SU-DHL-6 (cell line): ENCODE results near the gene CAMSAP1.

Experiments used
- H2AFZ ChIP-seq: fragments of 200-600 bp; sonication (generic); 2 replicates; pipeline ENCODE4 v1.6.1; 2014; ENCODE audit warnings: low read depth, mild to moderate bottlenecking, moderate library complexity, mixed read lengths, antibody characterized with exemption, low read length; ENCODE audit not compliant: severe bottlenecking
- H3F3A ChIP-seq: fragments of 200-600 bp; shearing (Covaris generic); 2 replicates; pipeline ENCODE4 v1.6.0; 2016; ENCODE audit warnings: antibody characterized with exemption, mild to moderate bottlenecking; ENCODE audit not compliant: insufficient read depth
- H3K27ac ChIP-seq: fragments of 200-600 bp; sonication (generic); 2 replicates; pipeline ENCODE4 v1.5.1; 2016; ENCODE audit warnings: low read depth, mild to moderate bottlenecking, low read length, moderate library complexity, mixed read lengths
- H3K27me3 ChIP-seq: fragments of 200-600 bp; sonication (generic), shearing (Covaris generic); 2 replicates; pipeline ENCODE4 v1.6.0; 2014; ENCODE audit warnings: mild to moderate bottlenecking, low read length
- H3K36me3 ChIP-seq: fragments of 200-600 bp; sonication (generic); 2 replicates; pipeline ENCODE4 v1.6.1; 2014; ENCODE audit warnings: mild to moderate bottlenecking, low read length, mixed read lengths
- H3K4me2 ChIP-seq: fragments of 300-600, 200-600 bp; shearing (Covaris generic), sonication (generic); 2 replicates; pipeline ENCODE4 v1.6.0; 2014; ENCODE audit warnings: low read length, low read depth, mild to moderate bottlenecking; ENCODE audit not compliant: poor library complexity, severe bottlenecking
- H3K4me3 ChIP-seq: fragments of 200-600 bp; sonication (generic); 2 replicates; pipeline ENCODE4 v1.5.1; 2014; ENCODE audit warnings: antibody characterized with exemption, low read length, mild to moderate bottlenecking, mixed read lengths; ENCODE audit not compliant: insufficient read depth, poor library complexity, severe bottlenecking
- H3K79me2 ChIP-seq: fragments of 200-600 bp; sonication (generic); 2 replicates; pipeline ENCODE4 v1.6.1; 2014; ENCODE audit warnings: mild to moderate bottlenecking, low read length, moderate library complexity; ENCODE audit not compliant: insufficient read depth
- H3K9ac ChIP-seq: fragments of 200-600 bp; sonication (generic); 2 replicates; pipeline ENCODE4 v1.7.0; 2014; ENCODE audit warnings: mild to moderate bottlenecking, low read length
- H3K9me2 ChIP-seq: fragments of 200-600 bp; sonication (generic); replicated peaks from 2 replicates; pipeline ENCODE4 v1.6.1; 2014; ENCODE audit warnings: low read length; ENCODE audit not compliant: insufficient read depth
- H3K9me3 ChIP-seq: fragments of 200-600 bp; sonication (generic); 2 replicates; pipeline ENCODE4 v1.6.1; 2014; ENCODE audit warnings: low read length, mixed read lengths; ENCODE audit not compliant: insufficient read depth
- H4K20me1 ChIP-seq: fragments of 200-600 bp; sonication (generic); 2 replicates; pipeline ENCODE4 v1.6.1; 2014; ENCODE audit warnings: low read depth, mild to moderate bottlenecking, antibody characterized with exemption, low read length, moderate library complexity, mixed read lengths
- CTCF ChIP-seq: fragments of 200-600 bp; sonication (generic); IDR thresholded peaks from one replicate; pipeline ENCODE4 v1.5.1; 2017; ENCODE audit warnings: antibody characterized with exemption, mild to moderate bottlenecking, low read length, moderate library complexity; ENCODE audit not compliant: insufficient read depth, poor library complexity, severe bottlenecking
- EZH2phosphoT487 ChIP-seq: fragments of 200-600 bp; sonication (generic), shearing (Covaris generic); conservative IDR thresholded peaks from 2 replicates; pipeline ENCODE4 v1.6.1; 2018; ENCODE audit warnings: mild to moderate bottlenecking, antibody characterized with exemption, low read length, moderate library complexity, mixed read lengths

The CAMSAP1 gene

GRCh38 chr9:135795391-135795790 is 112.0 kb downstream of the CAMSAP1 start:
- Histone ChIP-seq H3K9ac (no peak overlapping the region), H3K9me2 (no peaks in the 10 kb centered on the region), H3K27ac (no peak overlapping the region), H3K79me2 (no peaks in the 10 kb centered on the region), H3K36me3 (no peaks in the 10 kb centered on the region), H3K27me3 (no peaks in the 10 kb centered on the region), H2AFZ (no peak overlapping the region), H3K4me2 (no peak overlapping the region), H3F3A (no peaks in the 10 kb centered on the region), H3K9me3 (no peaks in the 10 kb centered on the region), H4K20me1 (no peaks in the 10 kb centered on the region), H3K4me3 (no peak overlapping the region)
- TF ChIP-seq EZH2phosphoT487 (no peak), CTCF (no peak)

- no peaks in the 10 kb centered on the region for H4K20me1 ChIP-seq
- no peak overlapping the region for H2AFZ ChIP-seq
- H3F3A ChIP-seq = no peaks in the 10 kb centered on the region
- no peaks in the 10 kb centered on the region for H3K27me3 ChIP-seq
- H3K4me2 ChIP-seq = no peak overlapping the region
- H3K79me2 ChIP-seq = no peaks in the 10 kb centered on the region
- no peak overlapping the region for H3K27ac ChIP-seq
- no peaks in the 10 kb centered on the region for H3K9me3 ChIP-seq
- H3K9ac ChIP-seq = no peak overlapping the region
- H3K9me2 ChIP-seq = no peaks in the 10 kb centered on the region
- TF ChIP-seq CTCF = no peak
- TF ChIP-seq EZH2phosphoT487 = no peak
- H3K36me3 ChIP-seq = no peaks in the 10 kb centered on the region
- no peak overlapping the region for H3K4me3 ChIP-seq
Measured at GRCh38 chr9:135794361-135794885, 112.9 kb downstream of the CAMSAP1 start.

- Histone ChIP-seq H3K4me3 (no peak overlapping the region), H3K9me2 (no peaks in the 10 kb centered on the region), H4K20me1 (no peaks in the 10 kb centered on the region), H3K36me3 (no peaks in the 10 kb centered on the region), H3K79me2 (no peaks in the 10 kb centered on the region), H3F3A (no peaks in the 10 kb centered on the region), H3K9me3 (no peaks in the 10 kb centered on the region), H2AFZ (no peak overlapping the region), H3K27me3 (no peaks in the 10 kb centered on the region), H3K4me2 (no peak overlapping the region), H3K9ac (no peak overlapping the region), H3K27ac (no peak overlapping the region)
- no peak for TF ChIP-seq EZH2phosphoT487
- TF ChIP-seq CTCF = no peak
Measured at GRCh38 chr9:135794057-135794335, 113.3 kb downstream of the CAMSAP1 start.
